OCI-LY1 (cell line): ENCODE data around the gene LIMCH1.

Experiments
- H2AFZ ChIP-seq: fragments of 200-600 bp; sonication (generic), shearing (Covaris generic); 2 replicates; pipeline ENCODE4 v1.6.0; 2014; ENCODE audit warnings: antibody characterized with exemption, mild to moderate bottlenecking, low read length
- H3F3A ChIP-seq: fragments of 200-600 bp; sonication (generic), shearing (Covaris generic); 2 replicates; pipeline ENCODE4 v1.6.0; 2014; ENCODE audit warnings: mild to moderate bottlenecking, antibody characterized with exemption, low read length, moderate library complexity; ENCODE audit not compliant: insufficient read depth
- H3K27ac ChIP-seq: fragments of 200-600 bp; sonication (generic); 2 replicates; pipeline ENCODE4 v1.5.1; 2014; ENCODE audit warnings: low read length, mixed run types, mild to moderate bottlenecking, low read depth; ENCODE audit not compliant: poor library complexity, severe bottlenecking
- H3K27me3 ChIP-seq: fragments of 200-600 bp; sonication (generic); 2 replicates; pipeline ENCODE4 v1.6.0; 2014; ENCODE audit warnings: antibody characterized with exemption, mild to moderate bottlenecking, low read length, moderate library complexity; ENCODE audit not compliant: insufficient read depth
- H3K36me3 ChIP-seq: fragments of 200-600 bp; sonication (generic); 2 replicates; pipeline ENCODE4 v1.6.1; 2014; ENCODE audit warnings: mild to moderate bottlenecking, antibody characterized with exemption, low read length, moderate library complexity, mixed read lengths; ENCODE audit not compliant: insufficient read depth
- H3K4me1 ChIP-seq: fragments of 200-600 bp; sonication (generic); 2 replicates; pipeline ENCODE4 v1.5.1; 2014; ENCODE audit warnings: mild to moderate bottlenecking, low read length, moderate library complexity; ENCODE audit not compliant: insufficient read depth, severe bottlenecking
- H3K4me2 ChIP-seq: fragments of 200-600 bp; sonication (generic), shearing (Covaris generic); 2 replicates; pipeline ENCODE4 v1.6.1; 2014; ENCODE audit warnings: low read length
- H3K4me3 ChIP-seq: fragments of 200-600 bp; sonication (generic); 2 replicates; pipeline ENCODE4 v1.5.1; 2014; ENCODE audit warnings: low read length, low read depth, mild to moderate bottlenecking, mixed read lengths; ENCODE audit not compliant: poor library complexity, severe bottlenecking
- H3K79me2 ChIP-seq: fragments of 200-600 bp; shearing (Covaris generic); 2 replicates; pipeline ENCODE4 v1.6.1; 2016; ENCODE audit warnings: mixed run types, low read length, mixed read lengths; ENCODE audit not compliant: insufficient read depth
- H3K9ac ChIP-seq: fragments of 200-600 bp; sonication (generic), shearing (Covaris generic); 2 replicates; pipeline ENCODE4 v1.6.1; 2014; ENCODE audit warnings: mild to moderate bottlenecking, low read length, mixed read lengths
- H3K9me2 ChIP-seq: fragments of 200-600 bp; sonication (generic), shearing (Covaris generic); 2 replicates; pipeline ENCODE4 v1.6.1; 2014; ENCODE audit warnings: low read depth, mild to moderate bottlenecking, low read length, mixed read lengths
- H3K9me3 ChIP-seq: fragments of 200-600 bp; shearing (Covaris generic); 2 replicates; pipeline ENCODE4 v1.6.1; 2014; ENCODE audit warnings: low read length, mixed read lengths
- H4K20me1 ChIP-seq: fragments of 200-600 bp; sonication (generic), shearing (Covaris generic); 2 replicates; pipeline ENCODE4 v1.6.0; 2016; ENCODE audit warnings: mild to moderate bottlenecking, low read length; ENCODE audit not compliant: insufficient read depth
- EZH2 ChIP-seq: fragments of 200-600 bp; sonication (generic), shearing (Covaris generic); IDR thresholded peaks from 2 replicates; pipeline ENCODE4 v1.8.0; 2017; ENCODE audit warnings: borderline replicate concordance, mixed run types, mild to moderate bottlenecking, antibody characterized with exemption, low read length, moderate library complexity, mixed read lengths
- TF ChIP-seq, protein P1 (sequence below): fragments of 200-600 bp; sonication (generic), shearing (Covaris generic); IDR thresholded peaks from 2 replicates; pipeline ENCODE4 v1.5.1; 2017; ENCODE audit warnings: mild to moderate bottlenecking, antibody characterized with exemption, low read length, moderate library complexity, mixed read lengths

The LIMCH1 gene

DNA sequence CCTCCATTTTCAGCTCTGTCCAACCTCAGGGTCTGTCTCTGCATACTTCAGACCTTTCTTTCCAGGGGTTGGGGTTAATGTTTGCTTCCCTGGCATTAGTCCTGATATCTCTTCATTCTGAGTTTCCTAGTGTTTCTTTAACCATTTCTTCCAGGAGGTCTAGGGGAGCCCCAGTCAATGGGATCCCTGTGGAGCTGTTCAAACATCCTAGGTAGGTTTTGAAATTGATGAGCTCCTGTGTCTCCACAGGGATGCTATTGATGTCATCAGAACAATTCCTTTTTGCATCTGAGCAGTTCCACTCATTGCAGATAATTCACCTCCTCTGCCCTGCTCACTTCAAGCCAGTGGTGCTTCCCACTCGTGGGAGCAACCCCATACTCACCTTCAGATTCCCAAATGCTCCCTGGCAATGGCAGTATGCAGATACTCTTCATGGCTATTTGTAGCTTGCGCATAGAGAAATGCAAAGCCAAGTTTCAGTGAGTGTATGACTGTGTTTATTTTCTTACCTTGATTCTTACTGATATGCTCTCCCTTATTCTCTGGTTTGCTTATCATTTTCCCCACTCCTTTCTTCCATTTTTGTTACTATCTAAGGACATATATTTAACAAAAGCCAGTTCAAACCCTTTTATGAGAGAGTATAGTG is 33.7 kb upstream of the LIMCH1 start:
- H3K9ac ChIP-seq: no peak overlapping the region
- H3K36me3 ChIP-seq: no peaks in the 10 kb centered on the region
- H3K4me2 ChIP-seq: no peak overlapping the region
- H3K27ac ChIP-seq: no peak overlapping the region
- H3K9me3 ChIP-seq: no peaks in the 10 kb centered on the region
- no peak for TF ChIP-seq EZH2
- TF ChIP-seq, protein P1, sequence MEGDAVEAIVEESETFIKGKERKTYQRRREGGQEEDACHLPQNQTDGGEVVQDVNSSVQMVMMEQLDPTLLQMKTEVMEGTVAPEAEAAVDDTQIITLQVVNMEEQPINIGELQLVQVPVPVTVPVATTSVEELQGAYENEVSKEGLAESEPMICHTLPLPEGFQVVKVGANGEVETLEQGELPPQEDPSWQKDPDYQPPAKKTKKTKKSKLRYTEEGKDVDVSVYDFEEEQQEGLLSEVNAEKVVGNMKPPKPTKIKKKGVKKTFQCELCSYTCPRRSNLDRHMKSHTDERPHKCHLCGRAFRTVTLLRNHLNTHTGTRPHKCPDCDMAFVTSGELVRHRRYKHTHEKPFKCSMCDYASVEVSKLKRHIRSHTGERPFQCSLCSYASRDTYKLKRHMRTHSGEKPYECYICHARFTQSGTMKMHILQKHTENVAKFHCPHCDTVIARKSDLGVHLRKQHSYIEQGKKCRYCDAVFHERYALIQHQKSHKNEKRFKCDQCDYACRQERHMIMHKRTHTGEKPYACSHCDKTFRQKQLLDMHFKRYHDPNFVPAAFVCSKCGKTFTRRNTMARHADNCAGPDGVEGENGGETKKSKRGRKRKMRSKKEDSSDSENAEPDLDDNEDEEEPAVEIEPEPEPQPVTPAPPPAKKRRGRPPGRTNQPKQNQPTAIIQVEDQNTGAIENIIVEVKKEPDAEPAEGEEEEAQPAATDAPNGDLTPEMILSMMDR: no peak
- no peaks in the 10 kb centered on the region for H3K9me2 ChIP-seq
- no peaks in the 10 kb centered on the region for H3K4me1 ChIP-seq
- no peaks in the 10 kb centered on the region for H3K79me2 ChIP-seq
- H2AFZ ChIP-seq: no peak overlapping the region
- no peak overlapping the region for H3K4me3 ChIP-seq
- H3K27me3 ChIP-seq: no peaks in the 10 kb centered on the region
- H3F3A ChIP-seq: no peaks in the 10 kb centered on the region
- no peaks in the 10 kb centered on the region for H4K20me1 ChIP-seq

DNA sequence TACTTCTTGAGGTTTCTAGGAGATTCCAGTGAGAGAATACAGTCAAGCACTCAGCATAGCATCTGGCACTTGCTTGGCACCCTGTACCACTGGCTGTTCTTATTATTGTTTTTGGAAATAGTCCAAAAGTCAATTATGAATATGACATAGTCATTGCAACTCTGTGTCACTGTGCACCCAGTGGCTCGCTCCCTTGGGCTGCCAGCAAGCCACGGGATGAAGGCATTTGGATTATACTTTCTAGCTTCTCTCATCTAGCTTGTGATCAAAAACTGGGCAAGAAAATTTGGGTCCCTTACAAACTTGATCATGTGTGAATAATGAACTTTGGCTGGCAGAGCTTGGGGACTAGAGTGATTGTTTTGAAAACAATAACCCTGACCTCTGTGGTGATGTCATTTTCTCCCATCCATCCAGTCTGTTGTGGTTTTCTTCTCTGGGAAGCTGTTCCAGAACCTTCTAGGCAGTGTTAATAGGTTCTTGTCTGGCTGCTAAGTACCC is 32.7 kb upstream of the LIMCH1 start:
- TF ChIP-seq EZH2: no peak
- TF ChIP-seq, protein P1: no peak
- H3K27ac ChIP-seq: no peak overlapping the region
- H3K36me3 ChIP-seq: no peaks in the 10 kb centered on the region

DNA sequence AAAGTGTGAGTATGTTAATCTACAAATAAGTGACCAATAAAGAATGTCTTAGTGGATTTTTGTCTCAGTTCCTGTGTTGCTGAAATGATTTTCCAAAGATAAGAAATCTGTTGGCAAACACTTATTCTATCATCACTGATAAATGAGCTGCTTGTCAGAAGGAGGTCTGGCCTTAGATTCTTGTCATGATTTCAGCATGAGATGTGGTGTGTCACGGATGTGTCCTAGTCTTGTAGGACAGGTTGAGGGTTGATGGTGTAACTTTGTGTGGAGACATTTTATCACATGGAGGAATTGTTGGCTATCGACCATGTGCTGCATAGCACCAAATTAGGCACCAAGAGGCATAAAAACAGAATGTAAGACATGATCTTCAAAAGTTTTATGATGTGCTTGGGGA is 31.8 kb upstream of the LIMCH1 start:
- Histone ChIP-seq H2AFZ (no peak overlapping the region), H3K79me2 (no peaks in the 10 kb centered on the region), H3K9me3 (no peaks in the 10 kb centered on the region), H4K20me1 (no peaks in the 10 kb centered on the region), H3K4me2 (no peak overlapping the region), H3K36me3 (no peaks in the 10 kb centered on the region), H3K27me3 (no peaks in the 10 kb centered on the region), H3K4me1 (no peaks in the 10 kb centered on the region), H3K27ac (no peak overlapping the region), H3K9ac (no peak overlapping the region), H3K9me2 (no peaks in the 10 kb centered on the region), H3K4me3 (no peak overlapping the region), H3F3A (no peaks in the 10 kb centered on the region)
- TF ChIP-seq EZH2: no peak
- TF ChIP-seq, protein P1: no peak

More for the DNA sequence above, 32.7 kb upstream of the LIMCH1 start:
- Histone ChIP-seq H3K9me2 (no peaks in the 10 kb centered on the region), H3K4me2 (no peak overlapping the region), H3K79me2 (no peaks in the 10 kb centered on the region), H3K9ac (no peak overlapping the region), H3K4me3 (no peak overlapping the region), H3K27me3 (no peaks in the 10 kb centered on the region), H3F3A (no peaks in the 10 kb centered on the region), H3K9me3 (no peaks in the 10 kb centered on the region), H4K20me1 (no peaks in the 10 kb centered on the region), H2AFZ (no peak overlapping the region), H3K4me1 (no peaks in the 10 kb centered on the region)
